ENCODE measurements around the gene NALF2.

- TF ChIP-seq CTCF (conservative IDR thresholded peaks at IDR 0.05 in 1 of 2, IDR thresholded peaks at IDR 0.05 in 1 of 2; ENCODE audit: low read depth in 1 of 2, low read length in 2 of 2): no peak
- no peak for TF ChIP-seq EZH2 (IDR thresholded peaks at IDR 0.05; ENCODE audit: low read length, missing control alignments)
Measured at GRCh38 chrX:69504626-69505612, 793 bp downstream of the NALF2 start.

All from fibroblast of lung (primary cell).